Measurements from ENCODE around the gene FAM131A.

The FAM131A gene

DNA sequence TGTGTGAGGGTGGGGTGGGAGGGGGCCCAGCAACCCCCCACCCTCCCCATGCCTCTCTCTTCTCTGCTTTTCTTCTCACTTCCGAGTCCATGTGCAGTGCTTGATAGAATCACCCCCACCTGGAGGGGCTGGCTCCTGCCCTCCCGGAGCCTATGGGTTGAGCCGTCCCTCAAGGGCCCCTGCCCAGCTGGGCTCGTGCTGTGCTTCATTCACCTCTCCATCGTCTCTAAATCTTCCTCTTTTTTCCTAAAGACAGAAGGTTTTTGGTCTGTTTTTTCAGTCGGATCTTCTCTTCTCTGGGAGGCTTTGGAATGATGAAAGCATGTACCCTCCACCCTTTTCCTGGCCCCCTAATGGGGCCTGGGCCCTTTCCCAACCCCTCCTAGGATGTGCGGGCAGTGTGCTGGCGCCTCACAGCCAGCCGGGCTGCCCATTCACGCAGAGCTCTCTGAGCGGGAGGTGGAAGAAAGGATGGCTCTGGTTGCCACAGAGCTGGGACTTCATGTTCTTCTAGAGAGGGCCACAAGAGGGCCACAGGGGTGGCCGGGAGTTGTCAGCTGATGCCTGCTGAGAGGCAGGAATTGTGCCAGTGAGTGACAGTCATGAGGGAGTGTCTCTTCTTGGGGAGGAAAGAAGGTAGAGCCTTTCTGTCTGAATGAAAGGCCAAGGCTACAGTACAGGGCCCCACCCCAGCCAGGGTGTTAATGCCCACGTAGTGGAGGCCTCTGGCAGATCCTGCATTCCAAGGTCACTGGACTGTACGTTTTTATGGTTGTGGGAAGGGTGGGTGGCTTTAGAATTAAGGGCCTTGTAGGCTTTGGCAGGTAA lies 8.1 kb downstream of the FAM131A start:
- no peaks in the 10 kb centered on the region for H3K4me1 Mint-ChIP-seq
- no peak overlapping the region for H3K4me3 Mint-ChIP-seq
- H3K27ac Mint-ChIP-seq = no peak overlapping the region
- H3K36me3 Mint-ChIP-seq = peaks cover 2% of the 10 kb centered on the region
- H3K9me3 Mint-ChIP-seq = no peaks in the 10 kb centered on the region
- no peaks in the 10 kb centered on the region for H3K27me3 Mint-ChIP-seq

GRCh38 chr3:184346480-184347190 lies 9.2 kb downstream of the FAM131A start:
- H3K9me3 Mint-ChIP-seq = no peaks in the 10 kb centered on the region

GRCh38 chr3:184347321-184348056 lies 10.1 kb downstream of the FAM131A start:
- H3K9me3 Mint-ChIP-seq = no peaks in the 10 kb centered on the region
- peaks cover 2% of the 10 kb centered on the region for H3K36me3 Mint-ChIP-seq
- peak overlapping the region; percentile 5 for H3K27ac Mint-ChIP-seq
- no peak overlapping the region for H3K4me3 Mint-ChIP-seq
- H3K27me3 Mint-ChIP-seq = no peaks in the 10 kb centered on the region
- no peaks in the 10 kb centered on the region for H3K4me1 Mint-ChIP-seq

More at GRCh38 chr3:184346480-184347190, 9.2 kb downstream of the FAM131A start:
- no peaks in the 10 kb centered on the region for H3K4me1 Mint-ChIP-seq
- no peaks in the 10 kb centered on the region for H3K27me3 Mint-ChIP-seq
- peaks cover 2% of the 10 kb centered on the region for H3K36me3 Mint-ChIP-seq
- H3K27ac Mint-ChIP-seq = no peak overlapping the region
- no peak overlapping the region for H3K4me3 Mint-ChIP-seq

DNA sequence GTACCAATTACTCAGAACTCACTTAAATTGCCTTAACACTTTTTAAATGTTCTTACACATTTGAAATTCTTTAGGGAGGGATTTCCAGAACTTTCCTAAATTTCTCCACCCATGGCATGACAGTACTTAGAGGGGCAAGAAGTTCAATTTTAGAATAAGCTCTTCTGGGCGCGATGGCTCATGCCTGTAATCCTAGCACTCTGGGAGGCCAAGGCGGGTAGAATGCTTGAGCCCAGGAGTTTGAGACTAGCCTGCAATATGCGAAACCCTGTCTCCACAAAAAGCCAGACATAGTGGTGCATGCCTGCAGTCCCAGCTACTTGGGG lies 10.6 kb downstream of the FAM131A start:
- Mint-ChIP-seq H3K9me3 (no peaks in the 10 kb centered on the region), H3K27ac (no peak overlapping the region), H3K27me3 (no peaks in the 10 kb centered on the region), H3K4me1 (no peaks in the 10 kb centered on the region), H3K36me3 (peaks cover 2% of the 10 kb centered on the region), H3K4me3 (no peak overlapping the region)

- no peaks in the 10 kb centered on the region for H3K4me1 Mint-ChIP-seq
These were observed 12.4 kb downstream of the FAM131A start for GRCh38 chr3:184349563-184350470.

GRCh38 chr3:184350618-184351017 lies 13.2 kb downstream of the FAM131A start:
- peaks cover under 1% of the 10 kb centered on the region for H3K36me3 Mint-ChIP-seq
- no peaks in the 10 kb centered on the region for H3K4me1 Mint-ChIP-seq
- H3K4me3 Mint-ChIP-seq = no peak overlapping the region
- no peaks in the 10 kb centered on the region for H3K27me3 Mint-ChIP-seq
- no peaks in the 10 kb centered on the region for H3K9me3 Mint-ChIP-seq
- H3K27ac Mint-ChIP-seq = no peak overlapping the region

More at GRCh38 chr3:184349563-184350470, 12.4 kb downstream of the FAM131A start:
- Mint-ChIP-seq H3K4me3 (no peak overlapping the region), H3K9me3 (no peaks in the 10 kb centered on the region), H3K27me3 (no peaks in the 10 kb centered on the region), H3K27ac (no peak overlapping the region), H3K36me3 (peaks cover 2% of the 10 kb centered on the region)

- H3K36me3 Mint-ChIP-seq = no peaks in the 10 kb centered on the region
- no peaks in the 10 kb centered on the region for H3K4me1 Mint-ChIP-seq
- H3K27ac Mint-ChIP-seq = no peak overlapping the region
- no peaks in the 10 kb centered on the region for H3K27me3 Mint-ChIP-seq
- no peak overlapping the region for H3K4me3 Mint-ChIP-seq
- no peaks in the 10 kb centered on the region for H3K9me3 Mint-ChIP-seq
These were observed 14.2 kb downstream of the FAM131A start for GRCh38 chr3:184351511-184352148.

- no peaks in the 10 kb centered on the region for H3K27me3 Mint-ChIP-seq
- H3K4me1 Mint-ChIP-seq = no peaks in the 10 kb centered on the region
- H3K4me3 Mint-ChIP-seq = no peak overlapping the region
- H3K27ac Mint-ChIP-seq = no peak overlapping the region
- no peaks in the 10 kb centered on the region for H3K9me3 Mint-ChIP-seq
- no peaks in the 10 kb centered on the region for H3K36me3 Mint-ChIP-seq
These were observed 14.9 kb downstream of the FAM131A start for GRCh38 chr3:184352149-184352785.

DNA sequence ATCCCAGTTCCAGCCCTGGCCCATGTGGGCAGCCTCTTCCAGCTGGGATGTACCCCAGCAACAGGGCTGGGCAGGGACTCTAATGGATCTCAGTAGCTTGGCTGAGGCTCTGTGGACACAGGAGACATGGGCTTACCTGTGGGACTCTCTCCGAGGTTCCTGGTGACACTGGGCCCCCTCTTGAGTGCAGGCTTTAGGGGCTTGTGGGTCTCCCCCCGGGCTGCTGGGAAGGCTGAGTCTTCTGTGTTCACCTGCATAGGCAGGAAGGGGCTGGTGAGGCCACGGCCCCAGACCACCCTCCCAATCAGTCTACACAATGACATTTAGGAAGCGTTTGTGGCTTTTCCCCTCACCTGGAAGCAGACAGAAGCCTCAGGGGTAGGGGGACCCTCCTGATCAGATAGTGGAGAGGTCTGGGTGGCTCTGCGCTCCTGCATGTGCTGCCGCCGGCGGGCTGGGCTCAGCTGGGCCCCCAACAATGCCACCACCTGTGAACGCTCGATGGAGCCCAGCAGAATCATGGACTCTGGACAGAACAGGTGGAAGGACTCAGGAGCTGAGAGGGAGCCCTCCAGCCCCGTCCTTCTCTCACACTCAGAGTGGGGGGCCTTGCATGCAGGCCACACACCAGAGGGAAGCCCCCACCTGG lies 15.6 kb downstream of the FAM131A start:
- H3K27ac Mint-ChIP-seq = no peak overlapping the region
- no peaks in the 10 kb centered on the region for H3K27me3 Mint-ChIP-seq
- H3K4me3 Mint-ChIP-seq = no peak overlapping the region
- H3K4me1 Mint-ChIP-seq = no peaks in the 10 kb centered on the region
- no peaks in the 10 kb centered on the region for H3K9me3 Mint-ChIP-seq
- no peaks in the 10 kb centered on the region for H3K36me3 Mint-ChIP-seq

GRCh38 chr3:184353546-184353941 lies 16.1 kb downstream of the FAM131A start:
- H3K9me3 Mint-ChIP-seq = no peaks in the 10 kb centered on the region
- H3K36me3 Mint-ChIP-seq = no peaks in the 10 kb centered on the region
- no peak overlapping the region for H3K4me3 Mint-ChIP-seq
- H3K27me3 Mint-ChIP-seq = no peaks in the 10 kb centered on the region
- H3K27ac Mint-ChIP-seq = no peak overlapping the region
- H3K4me1 Mint-ChIP-seq = no peaks in the 10 kb centered on the region

DNA sequence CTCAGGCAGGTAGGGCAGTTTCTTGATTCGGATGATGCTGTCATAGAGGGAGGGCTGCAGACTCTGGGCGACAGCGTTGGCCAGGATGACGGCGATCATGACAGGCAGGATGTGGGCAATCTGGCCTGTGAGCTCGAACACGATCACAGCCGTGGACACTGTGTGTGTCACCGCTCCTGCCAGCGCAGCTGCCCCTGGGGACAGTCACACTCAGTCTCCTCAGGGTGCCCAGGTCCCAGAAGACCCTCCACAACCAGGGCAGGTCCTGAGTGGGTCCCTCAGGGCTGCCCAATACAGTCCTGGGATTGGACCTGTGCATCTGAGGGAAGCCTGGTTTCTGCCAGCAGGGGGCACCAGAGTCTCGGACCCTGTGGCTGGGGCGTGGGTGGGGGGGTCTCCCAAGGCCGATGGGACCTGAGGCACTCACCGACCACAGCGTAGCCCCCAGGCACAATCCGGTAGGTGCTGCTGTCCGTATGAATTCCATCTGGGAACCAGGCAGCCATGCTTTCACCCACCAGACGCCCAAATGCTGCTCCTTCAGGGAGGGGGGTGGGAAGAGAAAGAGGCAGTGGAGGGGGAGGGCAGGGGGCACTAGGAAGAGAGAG lies 16.8 kb downstream of the FAM131A start:
- Mint-ChIP-seq H3K27ac (no peak overlapping the region), H3K27me3 (no peaks in the 10 kb centered on the region), H3K4me3 (no peak overlapping the region), H3K9me3 (no peaks in the 10 kb centered on the region), H3K4me1 (no peaks in the 10 kb centered on the region), H3K36me3 (no peaks in the 10 kb centered on the region)

DNA sequence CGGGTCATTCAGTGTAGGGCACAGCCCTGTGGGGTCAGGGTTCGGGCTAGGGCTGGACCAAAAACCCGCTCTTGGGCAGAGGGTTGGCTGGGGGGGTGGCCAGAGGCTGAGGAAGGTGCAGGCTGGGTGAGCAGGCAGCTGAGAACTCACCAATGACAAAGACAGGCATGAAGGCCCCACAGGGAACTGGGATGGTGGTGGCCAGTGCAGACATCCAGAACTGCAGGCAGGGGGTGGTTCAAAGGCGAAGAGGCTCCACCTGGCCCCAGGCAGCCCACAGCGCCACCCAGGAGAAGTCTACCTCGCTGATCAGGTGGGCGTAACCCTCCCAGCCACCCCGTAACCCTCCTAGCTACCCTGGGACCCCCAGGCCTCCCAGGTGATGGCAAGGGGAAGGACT lies 17.4 kb downstream of the FAM131A start:
- H3K36me3 Mint-ChIP-seq = no peaks in the 10 kb centered on the region
- H3K27me3 Mint-ChIP-seq = no peaks in the 10 kb centered on the region
- no peaks in the 10 kb centered on the region for H3K9me3 Mint-ChIP-seq
- H3K4me1 Mint-ChIP-seq = no peaks in the 10 kb centered on the region
- H3K4me3 Mint-ChIP-seq = no peak overlapping the region
- H3K27ac Mint-ChIP-seq = no peak overlapping the region

DNA sequence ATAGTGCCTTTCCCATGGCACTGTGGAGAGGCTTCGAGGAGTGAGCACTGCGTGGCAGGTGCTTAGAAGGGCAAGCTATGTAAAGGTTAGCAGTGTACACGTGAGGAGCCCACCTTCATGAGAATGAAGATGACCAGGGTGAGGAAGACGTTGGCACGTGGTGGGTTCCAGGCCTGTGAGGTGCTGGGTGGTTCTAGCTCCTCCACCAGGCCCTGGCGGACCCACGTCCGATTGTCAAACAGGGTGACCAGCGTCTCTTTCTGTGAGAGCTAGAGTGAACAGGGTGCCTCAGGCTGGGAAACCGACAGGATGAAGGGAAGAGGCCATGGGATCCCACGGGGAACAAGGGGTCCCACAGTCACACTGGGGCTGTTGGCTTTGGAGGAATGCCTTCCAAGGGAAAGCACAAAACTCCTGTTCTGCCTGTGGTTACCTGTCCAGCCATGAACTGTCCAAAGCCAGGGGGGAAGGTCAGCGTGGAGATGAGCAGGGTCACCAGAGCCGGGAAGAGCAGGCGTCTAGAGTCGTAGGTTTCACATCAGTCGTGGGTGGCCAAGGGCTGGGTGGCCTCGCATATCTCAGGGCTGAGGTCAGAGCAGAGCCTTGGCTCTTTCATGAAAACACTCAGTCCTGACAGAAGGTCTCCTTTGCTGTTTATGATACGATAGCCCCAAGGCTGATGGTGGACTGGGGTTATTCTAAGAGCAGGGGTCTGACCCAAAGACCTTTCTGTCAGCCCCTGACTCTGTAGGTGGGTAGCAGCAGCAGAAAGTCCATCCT lies 18.1 kb downstream of the FAM131A start:
- no peak overlapping the region for H3K4me3 Mint-ChIP-seq
- no peak overlapping the region for H3K27ac Mint-ChIP-seq
- H3K36me3 Mint-ChIP-seq = no peaks in the 10 kb centered on the region
- H3K4me1 Mint-ChIP-seq = peaks cover 5% of the 10 kb centered on the region
- no peaks in the 10 kb centered on the region for H3K9me3 Mint-ChIP-seq
- no peaks in the 10 kb centered on the region for H3K27me3 Mint-ChIP-seq

Measured in activated naive CD4-positive, alpha-beta T cell treated with anti-CD3 and anti-CD28 coated beads, Interleukin-2, amount 50 U/mL, for 24 hours (primary cell).